ENCODE measurements around the gene PLTP.
A peak's percentile ranks its signal among the peaks of the same experiment; 100 is the strongest.

PLTP gene

DNA sequence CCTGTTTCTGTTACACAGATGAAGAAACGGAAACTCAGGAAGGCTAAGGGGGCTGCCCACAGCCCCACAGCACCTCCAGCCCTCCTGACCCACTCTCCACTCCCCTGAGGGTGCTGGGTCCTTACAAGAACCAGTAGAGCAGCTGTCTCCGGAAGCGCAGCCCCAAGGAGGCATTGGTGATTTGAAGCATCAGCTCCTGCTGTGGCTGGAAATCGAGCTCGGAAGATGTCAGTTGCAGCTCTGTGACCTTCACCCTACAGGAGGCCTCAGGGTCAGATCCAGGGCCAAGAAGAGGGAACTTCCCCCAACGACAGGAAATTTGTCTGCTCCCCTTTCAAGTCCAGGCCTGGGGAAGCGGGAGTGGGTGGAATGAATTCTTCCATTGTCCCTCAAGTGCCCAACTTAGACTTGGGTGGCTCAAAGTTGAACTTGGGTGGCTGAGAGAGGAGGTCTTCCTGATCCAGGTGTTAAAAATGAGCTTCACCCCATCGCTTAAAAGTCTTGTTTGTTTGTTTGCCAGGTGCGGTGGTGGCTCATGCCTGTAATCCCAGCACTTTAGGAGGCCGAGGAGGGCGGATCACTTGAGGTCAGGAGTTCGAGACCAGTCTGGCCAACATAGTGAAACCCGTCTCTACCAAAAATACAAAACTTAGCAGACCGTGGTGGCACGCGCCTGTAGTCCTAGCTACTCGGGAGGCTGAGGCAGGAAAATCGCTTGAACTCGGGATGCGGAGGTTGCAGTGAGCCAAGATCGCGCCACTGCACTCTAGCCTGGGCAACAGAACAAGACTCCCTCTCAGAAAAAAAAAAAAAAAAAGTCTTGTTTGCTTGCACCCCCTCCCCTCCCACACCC is 1.9 kb downstream of the PLTP start:
- peak overlapping the region; percentile 74 for H3K4me3 ChIP-seq (replicated peaks; ENCODE audit: low read depth, low read length)

DNA sequence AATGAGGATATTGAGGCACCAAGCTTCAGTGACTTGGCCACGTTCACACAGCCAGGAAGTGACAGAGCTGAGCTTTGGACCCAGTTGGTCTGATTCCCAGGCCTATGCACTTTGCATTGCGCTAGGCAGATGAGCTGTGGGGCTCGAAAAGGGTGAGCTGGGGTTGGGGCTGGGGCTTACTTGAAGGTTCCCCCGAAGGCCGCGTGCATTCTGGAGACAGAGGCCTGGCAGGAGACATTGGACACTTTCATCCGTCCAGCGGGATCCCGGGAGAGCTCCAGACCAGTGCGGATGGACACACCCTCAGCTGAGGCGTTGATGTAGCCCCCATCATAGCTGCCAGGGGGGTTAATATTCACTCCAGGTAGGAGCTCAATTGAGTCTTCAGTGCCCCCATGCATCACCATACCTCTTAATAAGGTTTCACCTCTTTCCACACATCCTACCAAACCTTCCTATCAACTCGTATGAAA is 2.6 kb downstream of the PLTP start:
- no peak overlapping the region for H3K4me3 ChIP-seq (replicated peaks; ENCODE audit: low read depth, low read length)
- DNase-seq (ENCODE audit: extremely low read depth, low read depth) = no peak
- TF ChIP-seq CTCF (IDR thresholded peaks at IDR 0.05; ENCODE audit: low read depth, low read length, missing control alignments) = no peak

More for the DNA sequence above, 1.9 kb downstream of the PLTP start:
- TF ChIP-seq CTCF (IDR thresholded peaks at IDR 0.05; ENCODE audit: low read depth, low read length, missing control alignments) = no peak
- DNase-seq (ENCODE audit: extremely low read depth, low read depth) = no peak

DNA sequence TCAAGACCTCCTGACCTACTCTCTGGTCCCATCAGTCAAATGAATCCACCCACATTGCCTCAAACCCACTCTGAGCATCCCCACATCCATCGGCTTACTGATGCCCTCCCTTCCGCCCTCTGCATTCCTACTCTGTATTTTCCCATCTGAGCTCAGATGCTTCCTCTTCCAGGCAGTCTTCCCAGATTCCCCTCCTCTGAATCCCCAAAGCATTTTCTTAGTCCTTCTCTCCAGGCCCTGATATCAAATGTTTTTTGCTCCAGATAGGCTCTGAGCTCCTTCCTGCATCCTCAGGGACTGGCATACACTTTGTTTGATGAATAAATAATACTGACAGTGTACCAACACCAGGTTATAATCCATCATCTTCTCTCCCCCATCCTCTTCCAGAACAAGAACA is 3.9 kb downstream of the PLTP start:
- TF ChIP-seq CTCF (IDR thresholded peaks at IDR 0.05; ENCODE audit: low read depth, low read length, missing control alignments) = no peak
- H3K4me3 ChIP-seq (replicated peaks; ENCODE audit: low read depth, low read length) = no peak overlapping the region
- DNase-seq (ENCODE audit: extremely low read depth, low read depth) = no peak

DNA sequence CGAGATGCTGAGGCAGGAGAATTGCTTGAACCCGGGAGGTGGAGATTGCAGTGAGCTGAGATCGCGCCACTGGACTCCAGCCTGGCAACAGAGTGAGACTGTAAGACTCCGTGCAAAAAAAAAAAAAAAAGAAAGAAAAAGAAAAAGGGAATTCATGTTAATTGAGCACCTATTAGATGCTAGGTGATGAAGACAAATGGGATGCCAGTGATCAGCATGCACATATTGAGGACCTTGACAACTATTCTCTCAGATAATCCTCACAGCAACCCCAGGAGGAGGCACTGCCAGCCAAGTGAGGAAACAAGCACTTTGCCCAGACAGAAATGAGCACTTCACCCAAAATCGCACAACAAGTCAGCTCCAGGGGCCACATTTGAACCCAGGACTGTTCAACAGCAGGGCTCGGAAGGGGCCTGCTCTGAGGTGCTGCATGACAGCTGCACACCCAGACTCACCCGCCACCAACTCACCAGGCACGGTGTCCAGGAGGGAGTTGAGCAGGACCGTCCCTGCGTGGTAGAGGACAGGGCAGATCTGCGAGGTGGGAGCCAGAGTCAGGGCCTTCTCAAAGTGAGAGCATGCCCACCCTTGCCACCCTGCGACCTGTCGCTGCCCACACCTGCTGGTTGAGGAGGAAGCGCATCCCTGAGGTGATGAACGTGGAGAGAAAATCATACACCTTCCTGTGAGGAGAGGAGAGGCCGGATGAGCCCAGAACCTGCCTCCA is 4.6 kb downstream of the PLTP start:
- TF ChIP-seq CTCF (IDR thresholded peaks at IDR 0.05; ENCODE audit: low read depth, low read length, missing control alignments) = no peak
- no peak for DNase-seq (ENCODE audit: extremely low read depth, low read depth)
- H3K4me3 ChIP-seq (replicated peaks; ENCODE audit: low read depth, low read length) = no peak overlapping the region

- no peak for DNase-seq (ENCODE audit: extremely low read depth, low read depth)
- TF ChIP-seq CTCF (IDR thresholded peaks at IDR 0.05; ENCODE audit: low read depth, low read length, missing control alignments) = no peak
- H3K4me3 ChIP-seq (replicated peaks; ENCODE audit: low read depth, low read length) = no peak overlapping the region
Measured at GRCh38 chr20:45905505-45906079, 6.4 kb downstream of the PLTP start.

DNA sequence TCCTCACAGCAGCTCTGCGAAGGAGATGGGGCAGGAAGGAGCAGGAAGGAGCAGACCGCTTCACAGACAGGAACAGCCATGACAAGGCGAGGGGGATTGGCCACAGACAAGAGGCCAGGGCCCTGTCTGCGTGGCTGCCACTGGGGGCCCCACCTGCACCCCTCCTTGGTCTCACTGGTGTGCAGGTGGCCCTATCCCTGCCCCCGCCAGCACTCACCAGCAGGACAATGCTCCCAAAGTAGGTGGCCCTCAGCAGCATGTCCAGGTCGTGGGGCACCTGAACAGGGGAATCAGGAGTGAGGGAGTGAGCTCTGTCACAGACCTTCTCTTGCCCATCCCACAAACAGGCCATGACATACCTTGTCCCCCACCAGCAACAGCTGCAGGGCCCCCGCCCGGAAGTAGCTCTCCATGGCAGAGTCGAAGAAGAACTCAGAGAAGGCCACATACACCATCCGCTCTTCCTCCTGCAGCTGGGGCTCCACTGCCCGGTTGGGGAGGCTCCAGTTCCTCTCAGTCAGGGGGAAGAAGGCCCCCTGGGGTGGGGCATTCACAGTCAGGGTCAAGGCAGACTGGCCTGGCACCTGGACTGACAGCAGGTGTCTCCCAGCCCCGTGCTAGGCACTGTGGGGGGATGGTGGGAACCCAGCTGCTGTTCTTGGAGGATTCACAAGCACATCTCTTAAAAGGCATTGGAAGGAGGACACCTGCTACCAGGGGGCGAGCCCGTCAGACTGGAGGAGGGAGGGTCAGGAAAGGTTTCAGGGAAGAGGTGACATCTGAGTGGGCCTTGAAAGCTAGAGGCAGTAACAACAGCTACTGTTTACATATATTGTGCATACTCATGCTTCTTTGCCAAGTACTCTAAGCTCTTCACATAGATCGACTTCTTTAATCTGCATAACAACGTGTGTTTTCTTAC is 7.1 kb downstream of the PLTP start:
- no peak for TF ChIP-seq CTCF (IDR thresholded peaks at IDR 0.05; ENCODE audit: low read depth, low read length, missing control alignments)
- DNase-seq (ENCODE audit: extremely low read depth, low read depth) = no peak
- no peak overlapping the region for H3K4me3 ChIP-seq (replicated peaks; ENCODE audit: low read depth, low read length)

Data from HFF-Myc (cell line).